ENCODE results near the gene TDRD5. TPM values are rescaled to one million over a fixed set of nuclear protein-coding genes. Genes with fewer than 3 reads are reported as not detected.
"Not testable (repeated sequence)": the region's sequence is repeated elsewhere in the genome, so short reads cannot be mapped to it uniquely, and the experiment has no call there.

TDRD5 gene
- polyA plus RNA-seq, 1 experiment = not detected

GRCh38 chr1:179661018-179661417 is 69.4 kb downstream of the TDRD5 start:
- DNase-seq (ENCODE audit: low read depth) = no peak
- CTCF ChIA-PET = no interaction called here
- POLR2A ChIA-PET = no interaction called here
- no peaks in the 10 kb centered on the region for H3K27me3 ChIP-seq (ENCODE audit: control insufficient read depth, insufficient read depth, low read length)
- H3K4me3 ChIP-seq (ENCODE audit: low read depth, low read length) = no peak overlapping the region
- TF ChIP-seq CTCF (IDR thresholded peaks at IDR 0.05; ENCODE audit: insufficient read depth, low read depth, low read length) = no peak
- H3K36me3 ChIP-seq (ENCODE audit: control insufficient read depth, insufficient read depth, low read length) = no peaks in the 10 kb centered on the region

- TF ChIP-seq CTCF (IDR thresholded peaks at IDR 0.05; ENCODE audit: insufficient read depth, low read depth, low read length) = no peak
- ChIA-PET POLR2A (no interaction called here), CTCF (no interaction called here)
- no peak for DNase-seq (ENCODE audit: low read depth)
- no peaks in the 10 kb centered on the region for H3K27me3 ChIP-seq (ENCODE audit: control insufficient read depth, insufficient read depth, low read length)
- H3K4me3 ChIP-seq (ENCODE audit: low read depth, low read length) = no peak overlapping the region
- no peaks in the 10 kb centered on the region for H3K36me3 ChIP-seq (ENCODE audit: control insufficient read depth, insufficient read depth, low read length)
Measured at GRCh38 chr1:179663810-179664209, 72.2 kb downstream of the TDRD5 start.

- Histone ChIP-seq H3K27me3 (ENCODE audit: control insufficient read depth, insufficient read depth, low read length) (no peaks in the 10 kb centered on the region), H3K4me3 (ENCODE audit: low read depth, low read length) (no peak overlapping the region), H3K36me3 (ENCODE audit: control insufficient read depth, insufficient read depth, low read length) (no peaks in the 10 kb centered on the region)
- no peak for TF ChIP-seq CTCF (IDR thresholded peaks at IDR 0.05; ENCODE audit: insufficient read depth, low read depth, low read length)
- ChIA-PET CTCF (interaction anchor here (1.0 to 1.6 kb wide), 2 partner anchors 10 to 132 kb away, joined by 3 to 4 read pairs; no protein-coding TSS in a partner anchor), POLR2A (no interaction called here)
- no peak for DNase-seq (ENCODE audit: low read depth)
Measured at GRCh38 chr1:179677882-179678281, 86.2 kb downstream of the TDRD5 start.

GRCh38 chr1:179694530-179694929 is 102.9 kb downstream of the TDRD5 start:
- H3K4me3 ChIP-seq (ENCODE audit: low read depth, low read length); H3K27me3 ChIP-seq (ENCODE audit: control insufficient read depth, insufficient read depth, low read length); DNase-seq (ENCODE audit: low read depth); H3K36me3 ChIP-seq (ENCODE audit: control insufficient read depth, insufficient read depth, low read length); CTCF ChIA-PET: not testable (repeated sequence)
- POLR2A ChIA-PET = interaction anchor here (0.6 kb wide), 1 partner anchor 333 kb away, joined by 3 read pairs; no protein-coding TSS in a partner anchor

GRCh38 chr1:179702946-179703539 is 111.4 kb downstream of the TDRD5 start:
- no peak for DNase-seq (ENCODE audit: low read depth)
- POLR2A ChIA-PET = no interaction called here
- TF ChIP-seq CTCF (IDR thresholded peaks at IDR 0.05; ENCODE audit: insufficient read depth, low read depth, low read length) = no peak
- no peaks in the 10 kb centered on the region; the same call in 1 of the 2 replicates for H3K27me3 ChIP-seq (ENCODE audit: control insufficient read depth, insufficient read depth, low read length)
- H3K36me3 ChIP-seq (ENCODE audit: control insufficient read depth, insufficient read depth, low read length) = no peaks in the 10 kb centered on the region
- no peak overlapping the region for H3K4me3 ChIP-seq (ENCODE audit: low read depth, low read length)
- CTCF ChIA-PET = interaction anchor here (0.6 to 12.4 kb wide), 2 partner anchors 110 to 775 kb away, joined by 3 to 447 read pairs; no protein-coding TSS in a partner anchor
